DLD1 (cell line): ENCODE results near the gene MMP12.
"Not testable (repeated sequence)": the region's sequence is repeated elsewhere in the genome, so short reads cannot be mapped to it uniquely, and the experiment has no call there.

ENCODE experiments used
- in situ Hi-C: cut with HindIII; loops from 2 replicates; pipeline ENCODE4 v1.10.0; 2017; ENCODE audit warnings: low sequenced_read_pairs

Gene MMP12

GRCh38 chr11:102874852-102875251, at the start of gene MMP12:
Gene MMP12, minus strand, starts transcription at chr11:102874982. Its CDS starts 45 bp downstream, at chr11:102874937.
- in situ Hi-C loops, result no loop called here

DNA sequence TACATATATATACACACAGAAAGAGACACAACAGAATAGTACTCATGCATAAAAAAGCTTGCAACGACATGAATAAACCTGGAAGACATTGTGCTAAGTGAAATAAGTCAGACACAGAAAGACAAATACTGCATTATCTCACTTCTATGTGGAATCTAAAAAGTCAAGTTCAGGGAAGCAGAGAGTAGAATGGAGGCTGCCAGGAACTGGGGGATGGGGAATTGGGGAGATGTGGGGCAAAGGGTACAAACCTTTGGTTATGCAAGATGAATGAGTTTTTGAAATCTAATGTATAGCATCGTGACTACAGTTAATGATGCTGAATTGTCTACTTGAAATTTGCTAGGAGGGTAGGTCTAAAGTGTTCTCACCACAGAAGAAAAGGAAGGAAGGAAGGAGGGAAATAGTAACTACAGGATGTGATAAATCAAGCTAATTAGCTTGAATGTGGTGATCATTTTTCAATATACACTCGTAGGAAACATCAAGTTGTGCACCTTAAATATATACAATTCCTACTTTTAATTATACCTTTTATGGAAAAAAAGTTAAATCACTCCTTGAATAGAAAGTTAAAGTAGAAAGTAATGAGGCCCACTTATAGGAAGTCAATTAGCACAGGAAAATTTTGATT, 46.9 kb upstream of the MMP12 start:
- in situ Hi-C loops, result no loop called here

DNA sequence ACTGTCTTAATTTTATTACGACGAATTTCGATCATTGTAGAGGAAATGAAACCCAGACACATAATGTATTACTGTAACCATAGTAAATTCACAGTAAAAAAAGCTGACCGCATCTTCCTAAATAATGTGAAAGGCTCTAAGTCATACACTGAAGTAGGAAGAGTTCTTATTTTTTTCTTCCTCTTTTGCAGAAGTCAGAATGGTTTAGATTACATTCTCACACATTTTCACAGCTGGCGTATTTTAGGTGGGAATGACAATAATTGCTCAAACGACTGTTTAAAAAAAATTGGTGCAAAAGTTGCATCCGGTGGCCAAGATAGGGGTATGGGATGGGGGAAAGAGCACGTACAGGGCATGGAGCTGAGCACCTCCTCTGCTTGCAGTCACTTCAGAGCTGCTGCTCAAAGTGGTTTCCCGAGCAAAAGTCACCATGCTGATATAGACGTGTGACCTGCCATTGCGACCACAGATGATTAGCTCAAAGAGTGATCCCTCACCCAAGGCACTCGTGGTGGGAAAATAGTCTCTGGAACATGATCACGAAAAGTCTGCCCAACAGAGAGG, 45.4 kb upstream of the MMP12 start:
- in situ Hi-C loops, result no loop called here

DNA sequence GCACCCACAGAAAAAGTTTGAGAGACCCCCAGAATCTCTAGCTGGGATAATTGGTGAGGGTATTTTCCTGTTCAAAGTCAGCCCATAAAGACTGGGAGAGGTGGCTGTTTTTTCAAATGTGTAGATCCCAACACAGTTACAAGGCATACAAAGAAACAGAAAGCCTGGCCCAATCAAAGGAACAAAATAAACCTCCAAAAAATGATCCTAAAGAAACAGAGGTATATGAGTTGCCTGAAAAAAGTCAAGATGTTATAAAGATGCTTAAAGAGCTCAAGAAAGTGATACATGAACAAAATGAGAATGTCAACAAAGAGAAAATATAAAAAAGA, 40.2 kb upstream of the MMP12 start:
- in situ Hi-C loops, result no loop called here

- in situ Hi-C loops, result no loop called here
Measured at GRCh38 chr11:102914238-102915043, 39.7 kb upstream of the MMP12 start.

DNA sequence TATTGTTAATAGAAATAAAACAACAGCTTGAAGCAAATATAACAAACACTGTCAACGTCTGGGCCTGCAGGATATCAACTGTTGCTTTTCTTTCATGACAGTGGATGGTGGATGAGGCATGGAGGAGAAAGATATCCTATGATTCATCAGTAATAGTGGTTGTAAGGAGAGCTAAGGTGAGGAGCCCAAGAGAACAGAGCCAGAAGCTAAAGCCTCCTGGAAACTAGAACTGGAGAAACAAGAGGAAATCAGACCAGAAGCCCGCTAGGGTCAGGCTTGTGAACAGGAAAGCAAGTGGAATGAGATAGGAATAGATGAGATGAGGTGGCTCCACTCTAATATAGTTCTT, 37.7 kb upstream of the MMP12 start:
- in situ Hi-C loops, result no loop called here

- in situ Hi-C loops, result no loop called here
Measured at GRCh38 chr11:102911758-102912481, 37.1 kb upstream of the MMP12 start.

- in situ Hi-C loops, result not testable (repeated sequence)
Measured at GRCh38 chr11:102905848-102906247, 31.1 kb upstream of the MMP12 start.

DNA sequence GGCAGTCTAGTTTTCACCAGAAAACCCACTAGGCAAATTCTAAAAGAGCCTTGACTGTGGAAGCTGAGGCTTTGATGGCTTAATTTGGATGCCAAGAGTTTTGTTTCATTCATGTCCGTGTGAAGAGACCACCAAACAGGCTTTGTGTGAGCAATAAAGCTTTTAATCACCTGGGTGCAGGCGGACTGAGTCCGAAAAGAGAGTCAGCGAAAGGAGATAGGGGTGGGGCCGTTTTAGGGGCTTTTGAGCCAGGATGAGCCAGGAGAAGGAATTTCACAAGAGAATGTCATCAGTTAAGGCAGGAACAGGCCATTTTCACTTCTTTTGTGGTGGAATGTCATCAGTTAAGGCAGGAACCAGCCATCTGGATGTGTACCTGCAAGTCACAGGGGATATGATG, 29.1 kb upstream of the MMP12 start:
- in situ Hi-C loops, result not testable (repeated sequence)

DNA sequence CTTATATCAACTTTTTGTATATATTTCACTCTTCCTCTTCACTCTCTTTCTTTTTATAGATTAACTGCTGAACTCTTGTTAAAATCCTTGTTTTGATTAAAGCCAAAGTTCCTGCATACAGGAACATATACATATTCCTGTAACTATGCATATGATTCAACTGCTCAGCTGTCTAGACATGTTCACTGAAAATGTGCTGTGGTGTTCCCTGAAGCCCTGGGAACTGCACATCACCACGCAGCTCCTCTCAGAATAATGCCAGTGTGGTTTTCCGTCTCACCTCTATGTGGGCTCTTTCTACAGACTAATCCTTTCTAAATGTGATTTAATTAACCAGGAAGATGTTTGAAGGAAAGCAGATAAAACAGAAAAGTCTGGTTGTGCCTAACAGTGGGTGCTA, 25.6 kb upstream of the MMP12 start:
- in situ Hi-C loops, result no loop called here

- in situ Hi-C loops, result no loop called here
Measured at GRCh38 chr11:102891736-102892135, 17.0 kb upstream of the MMP12 start.

GRCh38 chr11:102886999-102887398, 12.2 kb upstream of the MMP12 start:
- in situ Hi-C loops, result no loop called here

DNA sequence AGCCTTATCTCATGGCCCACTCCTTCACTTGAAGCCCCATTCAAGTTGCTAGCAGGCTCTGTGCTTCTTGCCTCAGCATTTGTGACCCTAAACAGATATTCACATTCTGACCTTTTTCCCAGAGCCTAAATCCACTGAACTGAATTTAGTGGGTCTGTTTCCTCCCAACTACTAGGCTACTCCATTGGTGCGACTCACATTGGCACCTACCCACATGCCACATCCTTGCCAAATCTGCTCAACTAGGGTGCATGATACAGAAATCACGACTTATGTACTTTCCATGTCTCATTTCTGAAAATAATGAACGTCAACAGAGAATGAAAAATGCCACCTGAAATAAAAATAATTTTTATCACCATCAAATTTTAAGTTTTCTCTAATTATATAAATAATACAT, 8.4 kb upstream of the MMP12 start:
- in situ Hi-C loops, result no loop called here

GRCh38 chr11:102882389-102883024, 7.7 kb upstream of the MMP12 start:
- in situ Hi-C loops, result no loop called here

DNA sequence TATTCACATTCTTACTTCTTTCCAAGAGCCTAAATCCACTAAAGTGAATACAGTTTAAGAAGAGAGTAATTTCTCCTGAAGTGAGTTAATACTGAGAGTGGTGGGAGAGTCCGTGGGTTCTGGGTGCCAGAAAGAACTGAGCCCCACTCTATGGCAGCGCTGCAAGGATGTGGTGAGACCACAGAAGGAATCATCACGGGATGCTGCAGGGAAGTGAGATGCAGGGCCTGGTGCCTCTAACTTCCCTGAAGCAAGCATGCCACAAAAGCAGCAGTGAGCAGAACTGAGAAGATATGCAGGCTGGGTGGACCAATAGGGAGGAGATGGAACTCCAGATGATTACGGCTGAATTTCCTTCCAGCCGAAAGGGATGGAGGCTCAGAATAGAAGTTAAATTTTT, 5.0 kb upstream of the MMP12 start:
- in situ Hi-C loops, result no loop called here

DNA sequence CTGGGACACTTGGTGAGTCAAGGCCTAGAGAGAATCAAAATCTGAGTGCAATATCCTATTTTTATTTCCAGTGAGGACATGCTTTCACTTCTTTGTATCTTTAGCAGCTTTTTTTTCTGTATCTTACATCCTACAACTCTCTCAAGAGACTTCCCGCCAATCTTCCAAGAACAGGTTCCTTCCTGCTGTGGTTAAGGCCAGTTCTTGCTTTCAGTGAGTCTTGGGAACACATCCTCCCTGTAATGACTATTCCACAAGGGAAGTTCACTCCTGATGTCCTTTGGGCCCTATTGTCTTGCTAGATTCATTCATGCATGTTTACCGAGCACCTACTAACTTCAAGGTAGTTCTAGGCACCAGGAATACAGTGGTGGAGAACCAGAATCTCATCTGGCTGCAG, 3.8 kb upstream of the MMP12 start:
- in situ Hi-C loops, result no loop called here

GRCh38 chr11:102869354-102869964, 5.3 kb downstream of the MMP12 start:
- in situ Hi-C loops, result not testable (repeated sequence)

GRCh38 chr11:102868339-102868738, 6.4 kb downstream of the MMP12 start:
- in situ Hi-C loops, result no loop called here

DNA sequence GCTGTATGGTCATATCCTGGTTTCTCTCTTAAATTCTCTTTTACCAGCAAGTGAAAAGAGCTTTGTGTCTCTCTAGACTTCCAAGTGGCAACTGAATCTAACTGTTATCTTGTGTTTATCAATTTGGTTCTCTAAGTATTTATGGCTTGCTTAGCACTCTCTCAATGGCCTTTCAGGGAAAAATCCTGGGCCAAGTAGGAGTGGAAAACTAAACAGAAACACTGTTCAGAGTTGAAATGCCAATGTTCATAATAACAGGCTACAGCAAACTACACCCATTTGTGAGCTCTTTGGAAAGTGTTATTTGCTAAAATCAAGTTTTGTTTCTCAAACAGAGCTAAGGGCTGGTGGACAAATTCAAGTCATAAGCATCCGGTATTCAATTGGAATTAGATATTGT, 10.1 kb downstream of the MMP12 start:
- in situ Hi-C loops, result no loop called here

DNA sequence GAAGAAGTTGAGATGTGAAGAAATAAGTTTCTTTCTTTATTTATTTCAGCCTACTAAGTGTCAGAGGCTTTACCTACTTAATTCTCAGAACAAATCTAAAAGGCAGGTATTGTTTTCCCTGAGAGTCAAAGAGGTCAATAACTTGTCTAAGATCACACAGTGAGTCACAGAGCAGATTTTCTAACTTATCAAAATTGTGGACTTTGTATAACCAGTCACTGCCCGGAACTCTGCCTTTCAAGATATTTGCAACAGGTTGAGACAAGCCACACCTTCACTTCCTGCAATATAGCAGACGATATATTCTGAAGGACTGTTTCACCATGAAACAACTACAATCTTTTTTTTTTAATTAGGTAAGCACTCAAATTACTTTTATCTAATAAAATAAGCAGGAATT, 20.8 kb downstream of the MMP12 start:
- in situ Hi-C loops, result no loop called here

- in situ Hi-C loops, result no loop called here
Measured at GRCh38 chr11:102853055-102853454, 21.7 kb downstream of the MMP12 start.
